Mucosa of descending colon (tissue), 3 donors: ENCODE data around the gene LRRC27. TPM values are rescaled to one million over a fixed set of nuclear protein-coding genes. Genes with fewer than 3 reads are reported as not detected.

ENCODE experiments used
- ATAC-seq: fragments of 200-7000 bp; cut with Tn5 transposase; one replicate; pipeline ENCODE4 v1.9.1; 2020; ENCODE audit warnings: mild to moderate bottlenecking, moderate library complexity
- DNase-seq, 3 donors: peaks; one replicate each; pipeline ENCODE4 v3.0.0-alpha.2; 2020
- H3K36me3 ChIP-seq: fragments of 200-600 bp; one replicate; pipeline ENCODE4 v1.8.0; 2021; ENCODE audit warnings: low read depth, mild to moderate bottlenecking
- H3K4me1 ChIP-seq: fragments of 200-600 bp; one replicate; pipeline ENCODE4 v1.8.0; 2021; ENCODE audit warnings: low read depth, mild to moderate bottlenecking
- H3K4me3 ChIP-seq: fragments of 200-600 bp; one replicate; pipeline ENCODE4 v1.8.0; 2021; ENCODE audit warnings: mild to moderate bottlenecking
- H3K9me3 ChIP-seq: fragments of 200-600 bp; one replicate; pipeline ENCODE4 v1.8.0; 2021; ENCODE audit warnings: mild to moderate bottlenecking
- CTCF ChIP-seq: fragments of 200-600 bp; IDR thresholded peaks from one replicate; pipeline ENCODE4 v1.8.0; 2022; ENCODE audit warnings: antibody characterized with exemption, mild to moderate bottlenecking
- intact Hi-C, 2 donors: fragments of 100-400 bp; cut with DNase I in 1 of 2; cut with micrococcal nuclease in 1 of 2; formaldehyde crosslinking; loops; one replicate each; pipeline versions ENCODE4 v1.11.0 to v1.11.1; 2022; cut with DNase I, micrococcal nuclease
- total RNA-seq, 3 donors: library from RNA; stranded (reverse); fragmentation: NEBNext Ultra II Directional in 2 of 3; extraction: Animal tissue kit (Norgen Biotek cat#: 25700) in 2 of 3; gene quantifications; one replicate each; pipeline versions ENCODE4 v1.2.1 to v1.2.4, GENCODE V29; 2021 to 2023
- donor health status: DM: no; HTN: no; CAD: no; lungs with moderate emphysema.
- donor health status: DM: no; HTN: no; CAD: no.
- donor health status: DM: no; HTN: yes; CAD: no.

LRRC27 gene
- total RNA-seq, 3 donors from 2014 or later = 6.9 to 12.2 (median 11.1) TPM

- Histone ChIP-seq H3K36me3 (no peaks in the 10 kb centered on the region), H3K4me3 (no peak overlapping the region), H3K4me1 (no peaks in the 10 kb centered on the region), H3K9me3 (peaks cover 9% of the 10 kb centered on the region)
- DNase-seq = peak in 2 of 3 donors; percentile 9 to 27
- ATAC-seq = no peak
- no peak for TF ChIP-seq CTCF
- intact Hi-C loops = no loop called here
These were observed 41.4 kb upstream of the LRRC27 start for GRCh38 chr10:132290631-132291030.

- H3K4me1 ChIP-seq = no peaks in the 10 kb centered on the region
- TF ChIP-seq CTCF = no peak
- no peaks in the 10 kb centered on the region for H3K36me3 ChIP-seq
- DNase-seq = peak in 1 of 3 donors; percentile 7
- H3K4me3 ChIP-seq = no peak overlapping the region
- intact Hi-C loops = no loop called here
- H3K9me3 ChIP-seq = peaks cover 9% of the 10 kb centered on the region
- ATAC-seq = no peak
These were observed 40.2 kb upstream of the LRRC27 start for GRCh38 chr10:132291826-132292225.

DNA sequence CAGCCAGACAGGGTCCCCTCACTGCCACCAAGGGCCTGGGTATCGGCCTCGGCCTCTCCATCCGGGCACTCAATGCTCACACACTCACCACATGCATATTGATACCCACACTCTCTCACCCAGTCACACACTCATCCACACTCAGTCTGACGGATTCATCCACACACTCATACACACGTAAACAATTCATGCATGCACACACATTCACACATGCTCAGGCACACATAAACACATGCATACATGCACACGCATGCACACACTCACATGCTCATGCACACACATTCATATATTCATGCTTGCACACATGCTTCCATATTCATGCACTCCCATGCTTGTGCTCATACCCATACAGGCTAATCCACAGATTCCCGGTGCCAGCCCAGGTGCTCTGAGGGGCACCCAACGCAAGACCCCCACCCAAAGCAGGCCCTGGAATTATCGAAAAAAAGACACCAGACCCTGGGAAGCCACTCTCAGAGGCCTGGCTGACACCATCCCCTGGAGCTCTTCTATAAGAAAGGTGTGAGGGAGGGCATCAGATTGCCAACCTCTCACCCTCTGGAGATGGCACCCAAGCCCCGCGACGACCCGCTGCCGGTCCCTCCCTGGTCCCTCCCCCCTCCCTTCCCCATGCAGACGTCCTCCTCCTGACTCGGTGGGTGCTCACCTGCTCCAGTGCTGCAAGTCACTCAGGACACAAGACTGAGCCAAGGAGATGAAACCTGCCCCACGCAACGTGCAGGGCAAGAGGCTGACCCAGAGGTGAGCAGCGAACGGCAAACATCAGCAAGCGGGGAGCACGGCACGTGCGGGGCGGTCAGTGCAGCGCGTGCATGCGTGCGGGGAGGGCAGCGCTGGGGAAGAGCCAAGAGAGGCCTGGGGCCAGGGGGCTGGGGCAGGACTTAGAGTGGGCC lies 39.4 kb upstream of the LRRC27 start:
- Histone ChIP-seq H3K4me1 (no peaks in the 10 kb centered on the region), H3K9me3 (peaks cover 9% of the 10 kb centered on the region), H3K4me3 (no peak overlapping the region), H3K36me3 (no peaks in the 10 kb centered on the region)
- intact Hi-C loops = no loop called here
- ATAC-seq = no peak
- peak in 2 of 3 donors; percentile 9 to 36 for DNase-seq
- TF ChIP-seq CTCF = no peak

- no peak overlapping the region for H3K4me3 ChIP-seq
- DNase-seq (peak in 2 of 3 donors; percentile 17 to 18), ATAC-seq (no peak)
- intact Hi-C loops = no loop called here
- peaks cover 6% of the 10 kb centered on the region for H3K9me3 ChIP-seq
- TF ChIP-seq CTCF = no peak
- H3K4me1 ChIP-seq = no peaks in the 10 kb centered on the region
- no peaks in the 10 kb centered on the region for H3K36me3 ChIP-seq
These were observed 38.7 kb upstream of the LRRC27 start for GRCh38 chr10:132293201-132293812.

GRCh38 chr10:132293813-132294520 lies 38.0 kb upstream of the LRRC27 start:
- no peaks in the 10 kb centered on the region for H3K9me3 ChIP-seq
- DNase-seq (peak in 2 of 3 donors; percentile 15 to 29), ATAC-seq (no peak)
- intact Hi-C loops = no loop called here
- no peak overlapping the region for H3K4me3 ChIP-seq
- H3K4me1 ChIP-seq = no peaks in the 10 kb centered on the region
- no peak for TF ChIP-seq CTCF
- no peaks in the 10 kb centered on the region for H3K36me3 ChIP-seq
